ENCODE results near the gene HECW1.

DNA sequence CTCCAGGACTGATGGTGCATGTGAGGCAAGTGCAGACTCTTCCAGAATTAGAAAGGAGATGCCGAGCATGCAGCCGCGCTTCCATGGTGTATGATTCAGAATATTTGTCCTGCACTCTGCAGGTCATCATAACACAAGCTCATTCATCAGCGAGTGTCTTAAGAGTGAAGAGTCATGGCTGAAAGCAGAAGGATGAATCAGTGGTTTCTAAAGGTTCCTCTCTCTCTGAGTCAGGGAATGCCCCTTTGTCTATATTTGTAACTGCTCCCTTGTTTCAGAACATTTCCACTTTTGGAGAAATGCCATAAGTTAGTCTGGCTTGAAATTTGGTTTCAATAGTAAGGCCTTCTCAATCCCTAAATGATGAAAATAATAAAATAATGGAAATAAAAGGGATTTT is 52.3 kb downstream of the HECW1 start:
- peak in 1 of 2 donors; percentile 35 for TF ChIP-seq POLR2AphosphoS5 (IDR thresholded peaks at IDR 0.05)
- TF ChIP-seq POLR2A (IDR thresholded peaks at IDR 0.05; ENCODE audit: low read depth) = no peak
- TF ChIP-seq, protein P1, sequence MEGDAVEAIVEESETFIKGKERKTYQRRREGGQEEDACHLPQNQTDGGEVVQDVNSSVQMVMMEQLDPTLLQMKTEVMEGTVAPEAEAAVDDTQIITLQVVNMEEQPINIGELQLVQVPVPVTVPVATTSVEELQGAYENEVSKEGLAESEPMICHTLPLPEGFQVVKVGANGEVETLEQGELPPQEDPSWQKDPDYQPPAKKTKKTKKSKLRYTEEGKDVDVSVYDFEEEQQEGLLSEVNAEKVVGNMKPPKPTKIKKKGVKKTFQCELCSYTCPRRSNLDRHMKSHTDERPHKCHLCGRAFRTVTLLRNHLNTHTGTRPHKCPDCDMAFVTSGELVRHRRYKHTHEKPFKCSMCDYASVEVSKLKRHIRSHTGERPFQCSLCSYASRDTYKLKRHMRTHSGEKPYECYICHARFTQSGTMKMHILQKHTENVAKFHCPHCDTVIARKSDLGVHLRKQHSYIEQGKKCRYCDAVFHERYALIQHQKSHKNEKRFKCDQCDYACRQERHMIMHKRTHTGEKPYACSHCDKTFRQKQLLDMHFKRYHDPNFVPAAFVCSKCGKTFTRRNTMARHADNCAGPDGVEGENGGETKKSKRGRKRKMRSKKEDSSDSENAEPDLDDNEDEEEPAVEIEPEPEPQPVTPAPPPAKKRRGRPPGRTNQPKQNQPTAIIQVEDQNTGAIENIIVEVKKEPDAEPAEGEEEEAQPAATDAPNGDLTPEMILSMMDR (IDR thresholded peaks at IDR 0.05) = no peak
- no peak for TF ChIP-seq EP300 (IDR thresholded peaks at IDR 0.05)

All from esophagus muscularis mucosa (tissue), 4 donors.